ENCODE data around the gene BIRC6. TPM values are rescaled to one million over a fixed set of nuclear protein-coding genes. Genes with fewer than 3 reads are reported as not detected.
A peak's percentile ranks its signal among the peaks of the same experiment; 100 is the strongest.

The BIRC6 gene
- total RNA-seq, 1 donor from 2014 or later, result 180 TPM

GRCh38 chr2:32417659-32418058 lies 60.8 kb downstream of the BIRC6 start:
- intact Hi-C loops (cut with micrococcal nuclease), result no loop called here
- ChIA-PET POLR2A (no interaction called here), CTCF (no interaction called here)
- no peaks in the 10 kb centered on the region for H3K9me3 Mint-ChIP-seq
- H3K4me3 Mint-ChIP-seq, result no peak overlapping the region
- no peaks in the 10 kb centered on the region for H3K27me3 Mint-ChIP-seq
- H3K4me1 Mint-ChIP-seq, result peaks cover 12% of the 10 kb centered on the region
- no peak for DNase-seq
- no peak overlapping the region for H3K27ac Mint-ChIP-seq
- no peak for ATAC-seq (ENCODE audit: low read depth)
- TF ChIP-seq, protein P1, sequence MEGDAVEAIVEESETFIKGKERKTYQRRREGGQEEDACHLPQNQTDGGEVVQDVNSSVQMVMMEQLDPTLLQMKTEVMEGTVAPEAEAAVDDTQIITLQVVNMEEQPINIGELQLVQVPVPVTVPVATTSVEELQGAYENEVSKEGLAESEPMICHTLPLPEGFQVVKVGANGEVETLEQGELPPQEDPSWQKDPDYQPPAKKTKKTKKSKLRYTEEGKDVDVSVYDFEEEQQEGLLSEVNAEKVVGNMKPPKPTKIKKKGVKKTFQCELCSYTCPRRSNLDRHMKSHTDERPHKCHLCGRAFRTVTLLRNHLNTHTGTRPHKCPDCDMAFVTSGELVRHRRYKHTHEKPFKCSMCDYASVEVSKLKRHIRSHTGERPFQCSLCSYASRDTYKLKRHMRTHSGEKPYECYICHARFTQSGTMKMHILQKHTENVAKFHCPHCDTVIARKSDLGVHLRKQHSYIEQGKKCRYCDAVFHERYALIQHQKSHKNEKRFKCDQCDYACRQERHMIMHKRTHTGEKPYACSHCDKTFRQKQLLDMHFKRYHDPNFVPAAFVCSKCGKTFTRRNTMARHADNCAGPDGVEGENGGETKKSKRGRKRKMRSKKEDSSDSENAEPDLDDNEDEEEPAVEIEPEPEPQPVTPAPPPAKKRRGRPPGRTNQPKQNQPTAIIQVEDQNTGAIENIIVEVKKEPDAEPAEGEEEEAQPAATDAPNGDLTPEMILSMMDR (IDR thresholded peaks at IDR 0.05), result no peak
- H3K36me3 Mint-ChIP-seq (ENCODE audit: low read depth), result peaks cover 58% of the 10 kb centered on the region

- TF ChIP-seq, protein P1 (IDR thresholded peaks at IDR 0.05), result no peak
- no peak for DNase-seq
- CTCF ChIA-PET, result no interaction called here
- Mint-ChIP-seq H3K4me3 (no peak overlapping the region), H3K27me3 (no peaks in the 10 kb centered on the region), H3K4me1 (peaks cover 20% of the 10 kb centered on the region), H3K36me3 (ENCODE audit: low read depth) (peaks cover 63% of the 10 kb centered on the region), H3K9me3 (no peaks in the 10 kb centered on the region), H3K27ac (no peak overlapping the region)
- intact Hi-C loops (cut with micrococcal nuclease), result no loop called here
- ATAC-seq (ENCODE audit: low read depth), result no peak
- POLR2A ChIA-PET, result no interaction called here
Measured at GRCh38 chr2:32418778-32419177, 62.0 kb downstream of the BIRC6 start.

DNA sequence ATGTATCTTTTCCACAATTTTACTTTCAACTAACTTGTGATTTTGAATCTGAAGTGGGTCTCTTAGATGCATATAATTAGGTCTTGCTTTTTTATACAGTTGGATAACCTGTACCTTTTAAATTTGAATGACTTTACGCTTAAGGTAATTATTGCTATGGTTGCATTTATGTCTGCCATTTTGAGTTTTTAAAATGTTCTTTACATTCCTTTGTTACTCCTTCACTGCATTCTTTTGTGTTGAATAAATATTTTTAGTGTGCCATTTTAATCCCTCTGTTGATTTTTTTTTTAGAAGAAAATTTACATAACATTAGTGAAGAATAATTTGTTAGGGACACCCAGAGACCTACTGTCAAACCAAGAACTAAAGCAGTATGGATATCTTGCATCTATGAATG lies 65.3 kb downstream of the BIRC6 start:
- intact Hi-C loops (cut with micrococcal nuclease), result no loop called here
- TF ChIP-seq, protein P1 (IDR thresholded peaks at IDR 0.05), result no peak
- DNase-seq (no peak), ATAC-seq (ENCODE audit: low read depth) (no peak)
- Mint-ChIP-seq H3K27me3 (no peaks in the 10 kb centered on the region), H3K4me1 (peaks cover 39% of the 10 kb centered on the region), H3K4me3 (no peak overlapping the region), H3K27ac (no peak overlapping the region), H3K36me3 (ENCODE audit: low read depth) (peaks cover 52% of the 10 kb centered on the region), H3K9me3 (no peaks in the 10 kb centered on the region)
- POLR2A ChIA-PET, result no interaction called here
- CTCF ChIA-PET, result no interaction called here

- Mint-ChIP-seq H3K4me1 (peaks cover 46% of the 10 kb centered on the region), H3K27ac (peak overlapping the region; percentile 1), H3K4me3 (no peak overlapping the region), H3K27me3 (no peaks in the 10 kb centered on the region), H3K36me3 (ENCODE audit: low read depth) (peaks cover 43% of the 10 kb centered on the region), H3K9me3 (no peaks in the 10 kb centered on the region)
- DNase-seq (no peak), ATAC-seq (ENCODE audit: low read depth) (no peak)
- intact Hi-C loops (cut with micrococcal nuclease), result no loop called here
- TF ChIP-seq, protein P1 (IDR thresholded peaks at IDR 0.05), result no peak
- CTCF ChIA-PET, result no interaction called here
- POLR2A ChIA-PET, result no interaction called here
Measured at GRCh38 chr2:32423536-32423935, 66.7 kb downstream of the BIRC6 start.

- Mint-ChIP-seq H3K4me1 (peaks cover 45% of the 10 kb centered on the region), H3K27me3 (no peaks in the 10 kb centered on the region), H3K4me3 (no peak overlapping the region), H3K9me3 (no peaks in the 10 kb centered on the region), H3K27ac (no peak overlapping the region), H3K36me3 (ENCODE audit: low read depth) (peaks cover 42% of the 10 kb centered on the region)
- CTCF ChIA-PET, result no interaction called here
- POLR2A ChIA-PET, result no interaction called here
- TF ChIP-seq, protein P1 (IDR thresholded peaks at IDR 0.05), result no peak
- no peak for DNase-seq
- intact Hi-C loops (cut with micrococcal nuclease), result no loop called here
- no peak for ATAC-seq (ENCODE audit: low read depth)
Measured at GRCh38 chr2:32424739-32425138, 67.9 kb downstream of the BIRC6 start.
